NT2/D1 (cell line): Measurements from ENCODE around the gene C19orf85.

Source experiments
- SUZ12 ChIP-seq: IDR thresholded peaks from 2 replicates; pipeline ENCODE4 v1.6.1; 2011; ENCODE audit not compliant: insufficient read length, insufficient read depth; ENCODE audit errors: extremely low read depth
- YY1 ChIP-seq: IDR thresholded peaks from 2 replicates; pipeline ENCODE4 v1.6.1; 2011; ENCODE audit not compliant: insufficient read length, insufficient read depth
- ZNF274 ChIP-seq: IDR thresholded peaks from 2 replicates; pipeline ENCODE4 v1.6.1; 2011; ENCODE audit warnings: mild to moderate bottlenecking, low read depth, low read length

GRCh38 chr19:55441319-55441691, 23.2 kb downstream of the C19orf85 start:
- TF ChIP-seq SUZ12 (no peak), YY1 (no peak), ZNF274 (no peak)
